AG04449 (cell line): ENCODE data around the gene B3GNT5.

Experiments used
- CTCF ChIA-PET: fragments of 350-600 bp; formaldehyde crosslinking; extraction: SDS; loops from one replicate; lab custom pipeline; 2021; ENCODE audit warnings: antibody characterized with exemption; lab: Yijun Ruan, JAX
- POLR2A ChIA-PET: fragments of 400-600, 350-600 bp; formaldehyde crosslinking; extraction: SDS; loops from one replicate; lab custom pipeline; 2020; ENCODE audit warnings: antibody characterized with exemption, inconsistent platforms; lab: Yijun Ruan, JAX
- DNase-seq: peaks from one replicate; pipeline ENCODE4 v3.0.0-alpha.2; 2010; ENCODE audit warnings: low read depth, low spot score
- H3K4me3 ChIP-seq: 2 replicates; pipeline ENCODE4 v1.5.1; 2011; ENCODE audit warnings: low read depth, mild to moderate bottlenecking, control low read depth, low read length
- CTCF ChIP-seq: IDR thresholded peaks from one replicate; pipeline ENCODE4 v1.5.1; 2011; ENCODE audit warnings: mild to moderate bottlenecking, moderate library complexity, low read length, control low read depth, inconsistent platforms; ENCODE audit not compliant: insufficient read depth; ENCODE audit errors: missing control alignments

The B3GNT5 gene

DNA sequence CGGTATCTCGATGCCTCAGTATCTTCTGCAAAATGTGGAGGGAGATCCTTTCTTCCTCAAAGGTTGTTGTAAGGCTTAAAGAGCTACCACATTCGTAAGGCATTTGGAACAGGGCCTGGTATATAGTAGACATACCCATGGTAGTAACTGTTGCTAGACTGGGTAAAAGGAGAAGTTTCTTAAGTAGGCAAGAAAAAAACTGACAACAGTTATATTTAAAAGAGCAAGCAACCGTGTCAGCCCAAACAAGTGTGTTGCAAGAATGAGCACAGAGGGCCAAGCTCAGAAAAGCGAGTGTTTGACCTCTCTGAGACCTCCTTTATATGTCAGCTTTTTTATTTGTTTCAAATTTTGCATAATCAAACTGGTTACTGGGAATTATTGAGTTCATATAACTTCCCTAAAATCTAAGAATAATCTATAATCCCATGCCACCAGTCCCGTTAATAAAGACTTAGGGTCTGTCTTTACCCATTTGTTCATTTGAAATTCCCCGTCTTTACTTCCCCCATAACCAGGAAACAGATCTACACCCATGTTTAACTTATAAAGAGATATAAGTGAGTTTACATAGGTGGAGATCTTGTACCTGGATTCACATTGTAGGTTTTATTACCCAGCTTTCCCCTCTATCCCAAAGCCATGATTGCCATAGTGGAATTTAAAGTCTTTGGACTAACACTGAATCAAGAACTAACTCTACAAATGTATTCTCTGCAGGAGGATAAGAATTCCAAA lies 7.3 kb downstream of the B3GNT5 start:
- no peak overlapping the region for H3K4me3 ChIP-seq
- TF ChIP-seq CTCF = no peak
- ChIA-PET CTCF (no interaction called here), POLR2A (no interaction called here)
- DNase-seq = no peak

DNA sequence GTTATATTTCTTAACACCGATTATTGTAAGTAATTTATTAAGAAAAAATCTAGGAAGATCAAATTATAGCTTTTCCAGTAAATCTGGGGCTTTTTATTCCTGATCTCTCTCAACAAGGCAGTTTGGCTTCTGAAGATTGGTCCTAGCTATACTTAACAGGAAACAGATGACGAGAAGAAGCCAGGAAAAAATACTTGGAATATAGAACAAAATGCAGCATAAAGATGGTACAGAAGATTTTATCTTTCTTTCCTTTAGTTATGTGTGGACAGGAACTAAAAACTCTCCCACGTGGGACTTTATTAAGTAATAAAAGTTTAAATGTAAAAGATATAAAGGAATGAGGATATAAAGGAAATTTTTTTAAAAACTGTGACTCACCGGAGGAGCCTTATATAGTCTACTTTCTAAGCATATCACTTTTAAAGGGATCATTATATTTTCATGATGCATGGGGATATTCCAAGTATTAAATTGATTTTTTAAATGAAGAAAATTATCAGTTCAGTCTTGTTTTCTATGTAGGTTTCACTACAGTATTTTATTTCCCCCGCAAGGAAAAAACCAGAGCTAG lies 8.2 kb downstream of the B3GNT5 start:
- POLR2A ChIA-PET = no interaction called here

GRCh38 chr3:183262875-183263378 lies 9.9 kb downstream of the B3GNT5 start:
- TF ChIP-seq CTCF = no peak
- H3K4me3 ChIP-seq = no peak overlapping the region
- CTCF ChIA-PET = no interaction called here
- POLR2A ChIA-PET = no interaction called here
- no peak for DNase-seq

More for the DNA sequence above, 8.2 kb downstream of the B3GNT5 start:
- CTCF ChIA-PET = no interaction called here
- no peak for DNase-seq
- no peak overlapping the region for H3K4me3 ChIP-seq
- TF ChIP-seq CTCF = no peak

GRCh38 chr3:183264268-183264667 lies 11.2 kb downstream of the B3GNT5 start:
- ChIA-PET POLR2A (no interaction called here), CTCF (no interaction called here)
- H3K4me3 ChIP-seq = no peak overlapping the region
- no peak for DNase-seq
- TF ChIP-seq CTCF = no peak

GRCh38 chr3:183265157-183265642 lies 12.1 kb downstream of the B3GNT5 start:
- no peak for DNase-seq
- ChIA-PET CTCF (no interaction called here), POLR2A (no interaction called here)
- TF ChIP-seq CTCF = no peak
- no peak overlapping the region for H3K4me3 ChIP-seq

GRCh38 chr3:183265834-183266417 lies 12.9 kb downstream of the B3GNT5 start:
- no peak for TF ChIP-seq CTCF
- H3K4me3 ChIP-seq = no peak overlapping the region
- no peak for DNase-seq
- CTCF ChIA-PET = no interaction called here
- POLR2A ChIA-PET = no interaction called here
